ENCODE results near the gene ROR1. TPM values are rescaled to one million over a fixed set of nuclear protein-coding genes. Genes with fewer than 3 reads are reported as not detected.

Gene ROR1
- total and polyA plus RNA-seq, 10 of the 15 experiments (the other 5 are each of a cell fraction or from before 2014, with no cell fraction given) = 0.02 to 0.08 (median 0.05) TPM; not detected in 6

- peak; percentile 38; the same call in 1 of the 3 replicates for ATAC-seq
- POLR2A ChIA-PET = interaction anchor here (0.8 to 1.0 kb wide), 2 partner anchors 15 to 22 kb away, joined by 3 read pairs; no protein-coding TSS in a partner anchor
- no peaks in the 10 kb centered on the region for H3K79me2 ChIP-seq (ENCODE audit: control insufficient read depth, insufficient read depth, low read length)
- RAD21 ChIA-PET (ENCODE audit: unreplicated experiment) = no interaction called here
- FAIRE-seq = no peak
- CTCF ChIA-PET = interaction anchor here (0.7 to 1.7 kb wide), 2 partner anchors 10 kb away, joined by 3 to 6 read pairs; no protein-coding TSS in a partner anchor
- intact Hi-C loops (cut with micrococcal nuclease; ENCODE audit: unreplicated experiment) = no loop called here
- H3K36me3 ChIP-seq (ENCODE audit: control insufficient read depth in 2 of 2, insufficient read depth in 2 of 2, low read length in 1 of 2) = no peaks in the 10 kb centered on the region
- H3K9me3 ChIP-seq (replicated peaks; ENCODE audit: control insufficient read depth, insufficient read depth, low read length) = no peaks in the 10 kb centered on the region
- SMC1A ChIA-PET (ENCODE audit: uncharacterized antibody, unreplicated experiment) = interaction anchor here (1.2 to 4.0 kb wide), 4 partner anchors 7 to 145 kb away, joined by 3 to 24 read pairs (median 5); no protein-coding TSS in a partner anchor
- H3K4me2 ChIP-seq (ENCODE audit: control insufficient read depth, insufficient read depth) = no peak overlapping the region
- no peaks in the 10 kb centered on the region for H3K27me3 ChIP-seq (replicated peaks in 1 of 2; ENCODE audit: control insufficient read depth in 2 of 2, insufficient read depth in 2 of 2, low read length in 1 of 2)
- BruUV-seq (replicated peaks) = no TSS peak
- H3K9ac ChIP-seq (ENCODE audit: control insufficient read depth, insufficient read depth, low read length) = no peak overlapping the region
- no peak for TF ChIP-seq EP300 (IDR thresholded peaks at IDR 0.05; ENCODE audit: borderline replicate concordance in 1 of 2, control insufficient read depth in 1 of 2, low read depth in 2 of 2, low read length in 2 of 2)
- TF ChIP-seq TCF12 (IDR thresholded peaks at IDR 0.05; ENCODE audit: low read depth, low read length) = no peak
- TF ChIP-seq STAT1 (conservative IDR thresholded peaks at IDR 0.05) = no peak
- no peak for TF ChIP-seq EED (IDR thresholded peaks at IDR 0.05; ENCODE audit: low read depth)
- TF ChIP-seq IKZF1 (conservative IDR thresholded peaks at IDR 0.05) = no peak
- TF ChIP-seq, protein P1, sequence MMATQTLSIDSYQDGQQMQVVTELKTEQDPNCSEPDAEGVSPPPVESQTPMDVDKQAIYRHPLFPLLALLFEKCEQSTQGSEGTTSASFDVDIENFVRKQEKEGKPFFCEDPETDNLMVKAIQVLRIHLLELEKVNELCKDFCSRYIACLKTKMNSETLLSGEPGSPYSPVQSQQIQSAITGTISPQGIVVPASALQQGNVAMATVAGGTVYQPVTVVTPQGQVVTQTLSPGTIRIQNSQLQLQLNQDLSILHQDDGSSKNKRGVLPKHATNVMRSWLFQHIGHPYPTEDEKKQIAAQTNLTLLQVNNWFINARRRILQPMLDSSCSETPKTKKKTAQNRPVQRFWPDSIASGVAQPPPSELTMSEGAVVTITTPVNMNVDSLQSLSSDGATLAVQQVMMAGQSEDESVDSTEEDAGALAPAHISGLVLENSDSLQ (IDR thresholded peaks at IDR 0.05) = no peak
- TF ChIP-seq MXI1 (IDR thresholded peaks at IDR 0.05; ENCODE audit: low read depth, low read length) = no peak
- TF ChIP-seq SIX5 (IDR thresholded peaks at IDR 0.05; ENCODE audit: low read depth, low read length, severe bottlenecking) = no peak
- TF ChIP-seq, protein P2, sequence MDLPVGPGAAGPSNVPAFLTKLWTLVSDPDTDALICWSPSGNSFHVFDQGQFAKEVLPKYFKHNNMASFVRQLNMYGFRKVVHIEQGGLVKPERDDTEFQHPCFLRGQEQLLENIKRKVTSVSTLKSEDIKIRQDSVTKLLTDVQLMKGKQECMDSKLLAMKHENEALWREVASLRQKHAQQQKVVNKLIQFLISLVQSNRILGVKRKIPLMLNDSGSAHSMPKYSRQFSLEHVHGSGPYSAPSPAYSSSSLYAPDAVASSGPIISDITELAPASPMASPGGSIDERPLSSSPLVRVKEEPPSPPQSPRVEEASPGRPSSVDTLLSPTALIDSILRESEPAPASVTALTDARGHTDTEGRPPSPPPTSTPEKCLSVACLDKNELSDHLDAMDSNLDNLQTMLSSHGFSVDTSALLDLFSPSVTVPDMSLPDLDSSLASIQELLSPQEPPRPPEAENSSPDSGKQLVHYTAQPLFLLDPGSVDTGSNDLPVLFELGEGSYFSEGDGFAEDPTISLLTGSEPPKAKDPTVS (IDR thresholded peaks at IDR 0.05; ENCODE audit: low read depth, low read length) = no peak
- no peak for TF ChIP-seq BCL11A (IDR thresholded peaks at IDR 0.05; ENCODE audit: low read depth, low read length)
- no peak for TF ChIP-seq CREB1 (IDR thresholded peaks at IDR 0.05; ENCODE audit: low read depth)
- TF ChIP-seq FOXK2 (IDR thresholded peaks at IDR 0.05) = no peak
- no peak for TF ChIP-seq PAX5 (IDR thresholded peaks at IDR 0.05; ENCODE audit: borderline replicate concordance, low read depth, low read length)
- TF ChIP-seq ZNF687 (IDR thresholded peaks at IDR 0.05) = no peak
- H3K4me1 ChIP-seq (ENCODE audit: control insufficient read depth, insufficient read depth, low read length) = no peaks in the 10 kb centered on the region
- no peak for DNase-seq (ENCODE audit: low read depth, low spot score)
- no peak overlapping the region for H3K4me3 ChIP-seq
- no peak overlapping the region for H2AFZ ChIP-seq (ENCODE audit: control insufficient read depth, low read depth, low read length)
- in situ Hi-C loops (cut with MboI) = no loop called here
- WGBS (ENCODE audit: insufficient coverage, insufficient replicate concordance, low lambda C conversion rate, missing lambda C conversion rate) = 0% methylated on average over 1 of the region's 1 CpG
- H3K27ac ChIP-seq (ENCODE audit: control insufficient read depth, insufficient read depth) = no peak overlapping the region
- H4K20me1 ChIP-seq (ENCODE audit: control insufficient read depth, insufficient read depth) = no peaks in the 10 kb centered on the region
Measured at GRCh38 chr1:63836374-63836773, 62.6 kb downstream of the ROR1 start.
